H9 (cell line): ENCODE data around the gene TIGD6. TPM values are rescaled to one million over a fixed set of nuclear protein-coding genes. Genes with fewer than 3 reads are reported as not detected.

Source experiments
- DNase-seq: peaks from one replicate; pipeline ENCODE4 v3.0.0-alpha.2; 2017
- H2AFZ ChIP-seq: one replicate; pipeline ENCODE4 v1.6.1; 2013; ENCODE audit warnings: mild to moderate bottlenecking, low read length, control low read depth, moderate library complexity
- H2AK5ac ChIP-seq: 2 replicates; pipeline ENCODE4 v1.6.1; 2013; ENCODE audit warnings: low read length, control low read depth, mixed read lengths; ENCODE audit not compliant: insufficient read length
- H2BK120ac ChIP-seq: one replicate; pipeline ENCODE4 v1.6.1; 2013; ENCODE audit warnings: low read depth, mild to moderate bottlenecking, low read length, control low read depth, inconsistent platforms; ENCODE audit not compliant: poor library complexity, severe bottlenecking
- H2BK12ac ChIP-seq: 2 replicates; pipeline ENCODE4 v1.6.1; 2013; ENCODE audit warnings: low read length, control low read depth, mixed read lengths, low read depth; ENCODE audit not compliant: insufficient read length
- H2BK15ac ChIP-seq: 2 replicates; pipeline ENCODE4 v1.6.1; 2013; ENCODE audit warnings: low read depth, low read length, control low read depth
- H2BK20ac ChIP-seq: one replicate; pipeline ENCODE4 v1.6.1; 2013; ENCODE audit warnings: low read depth, mild to moderate bottlenecking, low read length, control low read depth, inconsistent platforms; ENCODE audit not compliant: poor library complexity, severe bottlenecking
- H2BK5ac ChIP-seq: 2 replicates; pipeline ENCODE4 v1.6.1; 2013; ENCODE audit warnings: low read length, control low read depth, mixed read lengths; ENCODE audit not compliant: insufficient read length
- H3K14ac ChIP-seq: 2 replicates; pipeline ENCODE4 v1.6.1; 2013; ENCODE audit warnings: low read length, control low read depth; ENCODE audit not compliant: insufficient read depth
- H3K18ac ChIP-seq: 2 replicates; pipeline ENCODE4 v1.6.1; 2013; ENCODE audit warnings: low read depth, mild to moderate bottlenecking, mixed read lengths, low read length, control low read depth; ENCODE audit not compliant: insufficient read length
- H3K23ac ChIP-seq: 2 replicates; pipeline ENCODE4 v1.6.1; 2013; ENCODE audit warnings: low read length, control low read depth, mixed read lengths, low read depth; ENCODE audit not compliant: insufficient read length
- H3K23me2 ChIP-seq: 2 replicates; pipeline ENCODE4 v1.6.1; 2013; ENCODE audit warnings: low read depth, mild to moderate bottlenecking, mixed read lengths, low read length, control low read depth; ENCODE audit not compliant: insufficient read length, poor library complexity, severe bottlenecking
- H3K27ac ChIP-seq: 2 replicates; pipeline ENCODE4 v1.5.1; 2013; ENCODE audit warnings: low read length, control low read depth, mixed read lengths, low read depth; ENCODE audit not compliant: insufficient read length
- H3K27me3 ChIP-seq: 2 replicates; pipeline ENCODE4 v1.6.1; 2013; ENCODE audit warnings: low read length, control low read depth, inconsistent platforms; ENCODE audit not compliant: insufficient read depth
- H3K4ac ChIP-seq: 2 replicates; pipeline ENCODE4 v1.6.1; 2013; ENCODE audit warnings: low read depth, mild to moderate bottlenecking, control low read depth, inconsistent platforms, low read length, moderate library complexity
- H3K4me1 ChIP-seq: 2 replicates; pipeline ENCODE4 v1.6.1; 2013; ENCODE audit warnings: low read length, control low read depth, inconsistent platforms; ENCODE audit not compliant: insufficient read depth
- H3K4me2 ChIP-seq: 2 replicates; pipeline ENCODE4 v1.6.1; 2013; ENCODE audit warnings: low read length, control low read depth, mixed read lengths; ENCODE audit not compliant: insufficient read length, insufficient read depth
- H3K56ac ChIP-seq: 2 replicates; pipeline ENCODE4 v1.6.1; 2013; ENCODE audit warnings: low read depth, mild to moderate bottlenecking, mixed read lengths, low read length, control low read depth; ENCODE audit not compliant: insufficient read length
- H3K79me1 ChIP-seq: 2 replicates; pipeline ENCODE4 v1.6.1; 2013; ENCODE audit warnings: low read depth, mild to moderate bottlenecking, moderate library complexity, low read length, control low read depth, inconsistent platforms; ENCODE audit not compliant: insufficient read depth, poor library complexity, severe bottlenecking
- H3K79me2 ChIP-seq: 2 replicates; pipeline ENCODE4 v1.6.1; 2013; ENCODE audit warnings: low read length, control low read depth, inconsistent platforms; ENCODE audit not compliant: insufficient read depth
- H3K9ac ChIP-seq: 2 replicates; pipeline ENCODE4 v1.6.1; 2013; ENCODE audit warnings: low read length, control low read depth, mixed read lengths; ENCODE audit not compliant: insufficient read length; ENCODE audit errors: extremely low read depth
- H3K9me3 ChIP-seq: one replicate; pipeline ENCODE4 v1.6.1; 2013; ENCODE audit warnings: low read depth, low read length, inconsistent platforms; ENCODE audit not compliant: control insufficient read depth
- H3T11ph ChIP-seq: one replicate; pipeline ENCODE4 v1.6.1; 2013; ENCODE audit warnings: mild to moderate bottlenecking, low read length, control low read depth, inconsistent platforms
- H4K20me1 ChIP-seq: one replicate; pipeline ENCODE4 v1.6.1; 2013; ENCODE audit not compliant: control insufficient read depth, insufficient read length, insufficient read depth
- H4K5ac ChIP-seq: 2 replicates; pipeline ENCODE4 v1.6.1; 2013; ENCODE audit warnings: low read depth, mild to moderate bottlenecking, mixed read lengths, low read length, control low read depth; ENCODE audit not compliant: insufficient read length
- H4K8ac ChIP-seq: replicated peaks from 2 replicates; pipeline ENCODE4 v1.6.1; 2013; ENCODE audit warnings: low read length, control low read depth, mixed read lengths, low read depth; ENCODE audit not compliant: insufficient read length
- H4K91ac ChIP-seq: 2 replicates; pipeline ENCODE4 v1.6.1; 2013; ENCODE audit warnings: low read depth, mild to moderate bottlenecking, moderate library complexity, mixed read lengths, low read length, control low read depth; ENCODE audit not compliant: insufficient read length
- H3K27ac Mint-ChIP-seq, 3 experiments: 2 replicates in 2 of 3; 3 replicates in 1 of 3; pipeline ENCODE4 v1.8.0; 2020 to 2021; ENCODE audit warnings: mixed read lengths in 3 of 3, mild to moderate bottlenecking in 1 of 3, moderate library complexity in 1 of 3
- H3K27me3 Mint-ChIP-seq: 2 replicates; pipeline ENCODE4 v1.8.0; 2021; ENCODE audit warnings: low read depth, mild to moderate bottlenecking, moderate library complexity, mixed read lengths
- H3K36me3 Mint-ChIP-seq, 3 experiments: 2 replicates in 2 of 3; 3 replicates in 1 of 3; pipeline ENCODE4 v1.8.0; 2020 to 2021; ENCODE audit warnings: low read depth in 3 of 3, mixed read lengths in 3 of 3; ENCODE audit not compliant: insufficient read depth in 1 of 3
- H3K4me1 Mint-ChIP-seq, 2 experiments: 2 replicates each; pipeline ENCODE4 v1.8.0; 2020; ENCODE audit warnings: mixed read lengths in 2 of 2
- H3K4me3 Mint-ChIP-seq, 2 experiments: 2 replicates in 1 of 2; 3 replicates in 1 of 2; pipeline ENCODE4 v1.8.0; 2020 to 2021; ENCODE audit warnings: mild to moderate bottlenecking in 2 of 2, mixed read lengths in 2 of 2, moderate library complexity in 1 of 2
- H3K9me3 Mint-ChIP-seq, 2 experiments: 2 replicates in 1 of 2; 3 replicates in 1 of 2; pipeline ENCODE4 v1.8.0; 2020; ENCODE audit warnings: mild to moderate bottlenecking in 2 of 2, mixed read lengths in 2 of 2, moderate library complexity in 1 of 2
- CTCF ChIP-seq: fragments of 200-600 bp; sonication (generic); conservative IDR thresholded peaks from 3 replicates; pipeline ENCODE4 v1.8.0; 2021; ENCODE audit warnings: antibody characterized with exemption, mild to moderate bottlenecking
- WGBS: extraction: QIAGEN DNeasy Blood & Tissue Kit; methylation state at CpG from one replicate; pipeline ENCODE4 v1.1.7; 2013; ENCODE audit warnings: missing lambda C conversion rate, low lambda C conversion rate, mixed read lengths; ENCODE audit not compliant: insufficient read length; ENCODE audit errors: extremely low coverage; 5-methylcytosine and 5-hydroxymethylcytosine counted together
- total RNA-seq: library from RNA; stranded (reverse); gene quantifications from 2 replicates; pipeline ENCODE4 v1.2.1, GENCODE V29; 2021

TIGD6 gene
- total RNA-seq, 1 experiment from 2014 or later, result 1.8 TPM

GRCh38 chr5:150045549-150045948, 45.1 kb upstream of the TIGD6 start:
- Histone ChIP-seq H3K4me2 (no peak overlapping the region), H3K79me1 (no peaks in the 10 kb centered on the region), H3K23me2 (no peaks in the 10 kb centered on the region), H3K14ac (no peak overlapping the region), H3K79me2 (no peaks in the 10 kb centered on the region), H2BK5ac (no peak overlapping the region), H3K18ac (no peak overlapping the region), H4K8ac (no peak overlapping the region), H3K9ac (no peak overlapping the region), H3K4me1 (no peaks in the 10 kb centered on the region; the same call in 1 of the 2 replicates), H4K91ac (no peak overlapping the region), H3K56ac (no peak overlapping the region), H3T11ph (no peak overlapping the region), H2BK12ac (no peak overlapping the region), H4K20me1 (no peaks in the 10 kb centered on the region), H4K5ac (no peak overlapping the region), H2BK15ac (no peak overlapping the region), H3K27ac (no peak overlapping the region), H2AFZ (no peak overlapping the region), H2AK5ac (no peak overlapping the region), H3K4ac (no peak overlapping the region), H3K27me3 (no peaks in the 10 kb centered on the region), H3K23ac (no peak overlapping the region), H2BK120ac (no peak overlapping the region), H2BK20ac (no peak overlapping the region), H3K9me3 (no peaks in the 10 kb centered on the region)
- Mint-ChIP-seq H3K27me3 (no peaks in the 10 kb centered on the region), H3K9me3 (no peaks in the 10 kb centered on the region), H3K27ac (peak overlapping the region in 1 of 3 experiments; percentile 66; a peak in 1 of 7 replicates), H3K36me3 (peaks cover 34 to 93% (median 76%) of the 10 kb centered on the region in 3 experiments; a peak in 6 of 7 replicates), H3K4me3 (no peak overlapping the region), H3K4me1 (peaks cover 5 to 11% of the 10 kb centered on the region in 2 experiments)
- no CpG with 5 or more reads among the region's 6 CpGs for WGBS
- no peak for DNase-seq
- peak; percentile 56; the same call in 2 of the 3 replicates for TF ChIP-seq CTCF
